ENCODE data around the gene TMC2. TPM values are rescaled to one million over a fixed set of nuclear protein-coding genes. Genes with fewer than 3 reads are reported as not detected.

Gene TMC2
- total and polyA plus RNA-seq, 5 experiments from 2014 or later, result not detected

DNA sequence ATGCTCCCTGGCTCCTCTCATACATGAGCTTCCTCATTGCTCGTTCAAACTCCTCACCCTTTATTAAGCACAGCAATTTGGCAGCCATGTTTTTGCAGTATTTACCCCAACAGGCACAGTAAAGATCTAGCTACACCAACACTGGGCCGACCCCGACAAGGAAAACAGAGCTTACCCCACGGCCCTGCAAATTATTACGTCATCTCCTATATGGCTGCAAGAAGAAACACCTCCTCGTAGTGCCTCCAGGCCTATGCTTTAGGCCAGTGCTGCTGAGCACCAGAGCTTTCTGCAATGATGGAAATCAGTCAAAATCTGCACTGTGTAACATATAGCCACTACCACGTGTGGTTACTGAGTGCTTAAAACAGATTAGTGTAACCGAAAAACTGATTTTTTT lies 26.7 kb downstream of the TMC2 start:
- no peaks in the 10 kb centered on the region for H3K9me3 Mint-ChIP-seq
- POLR2A ChIA-PET, result no interaction called here
- peaks cover 17 to 73% (median 49%) of the 10 kb centered on the region in 5 donors for H3K27me3 Mint-ChIP-seq
- no peak for ATAC-seq
- no peak overlapping the region for H3K4me3 Mint-ChIP-seq
- H3K27ac Mint-ChIP-seq, result no peak overlapping the region
- DNase-seq, result no peak
- no peaks in the 10 kb centered on the region for H3K36me3 Mint-ChIP-seq
- peaks cover 0 to 2% (median 0%) of the 10 kb centered on the region in 4 donors for H3K4me1 Mint-ChIP-seq

DNA sequence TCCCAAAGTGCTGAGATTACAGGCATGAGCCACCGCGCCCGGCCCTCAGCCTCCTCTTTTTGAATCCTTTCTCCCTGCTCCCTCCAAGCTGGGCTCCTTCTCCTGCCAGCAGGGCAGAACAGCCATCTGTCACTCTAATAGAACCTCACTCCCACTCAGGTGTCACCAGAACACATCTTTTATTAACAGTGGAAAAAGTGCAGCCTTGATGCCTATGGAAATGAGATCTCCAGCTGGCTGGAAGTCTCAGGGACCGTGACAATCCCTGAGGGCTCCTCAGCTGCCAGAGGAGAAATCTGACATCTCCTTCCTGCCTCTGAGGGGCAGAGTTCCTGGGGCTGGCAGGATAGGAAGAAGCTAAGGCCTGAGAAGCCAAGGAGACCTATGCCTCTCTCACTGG lies 28.0 kb downstream of the TMC2 start:
- POLR2A ChIA-PET, result no interaction called here
- no peak overlapping the region for H3K27ac Mint-ChIP-seq
- H3K4me1 Mint-ChIP-seq, result no peaks in the 10 kb centered on the region
- ATAC-seq, result no peak
- peaks cover 20 to 79% (median 54%) of the 10 kb centered on the region in 5 donors for H3K27me3 Mint-ChIP-seq
- no peaks in the 10 kb centered on the region for H3K36me3 Mint-ChIP-seq
- no peak for DNase-seq
- H3K9me3 Mint-ChIP-seq, result no peaks in the 10 kb centered on the region
- H3K4me3 Mint-ChIP-seq, result no peak overlapping the region

DNA sequence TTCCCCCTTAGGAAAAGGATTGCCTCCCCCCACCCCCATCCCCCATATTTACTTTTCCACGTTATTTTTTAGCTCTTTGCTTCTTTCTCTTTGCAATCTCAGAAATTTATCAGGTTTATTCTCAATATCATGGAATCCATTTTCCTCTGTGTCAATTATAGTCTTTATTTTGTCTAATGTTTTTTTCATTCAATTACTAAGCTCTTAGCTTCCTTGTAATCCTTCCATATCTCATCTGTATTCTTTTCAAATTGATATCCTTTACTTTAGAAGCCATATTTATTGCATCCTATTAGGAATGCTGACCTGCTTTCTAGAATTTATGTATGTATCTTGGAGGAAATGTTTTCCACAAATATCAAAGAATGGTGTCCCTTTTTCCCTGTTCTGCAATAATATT lies 39.3 kb downstream of the TMC2 start:
- POLR2A ChIA-PET, result no interaction called here
- DNase-seq (no peak), ATAC-seq (no peak)
- no peaks in the 10 kb centered on the region for H3K9me3 Mint-ChIP-seq
- H3K36me3 Mint-ChIP-seq, result no peaks in the 10 kb centered on the region
- no peaks in the 10 kb centered on the region for H3K4me1 Mint-ChIP-seq
- H3K27ac Mint-ChIP-seq, result no peak overlapping the region
- H3K27me3 Mint-ChIP-seq, result peaks cover 21 to 44% (median 39%) of the 10 kb centered on the region in 5 donors
- no peak overlapping the region for H3K4me3 Mint-ChIP-seq

DNA sequence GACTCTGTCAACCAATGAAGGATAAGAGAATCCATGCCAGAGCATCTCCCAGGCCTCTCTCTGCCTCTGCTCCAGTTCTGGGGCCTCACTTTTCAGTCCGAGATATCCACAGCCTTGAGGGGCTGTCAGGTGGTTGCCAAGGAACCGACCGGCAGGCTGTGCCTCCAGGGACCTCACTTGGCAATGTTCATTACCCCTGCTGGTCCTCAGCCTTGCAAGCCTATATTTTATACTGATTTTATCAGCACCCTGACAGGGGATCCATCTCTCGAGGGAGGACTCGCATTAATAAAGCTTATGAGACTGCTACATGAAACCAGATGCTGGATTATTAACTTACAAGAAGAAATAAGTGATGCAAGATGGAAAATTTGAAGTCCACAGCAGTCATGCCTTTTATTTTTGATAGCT lies 39.9 kb downstream of the TMC2 start:
- Mint-ChIP-seq H3K4me3 (no peak overlapping the region), H3K4me1 (no peaks in the 10 kb centered on the region), H3K27me3 (peaks cover 19 to 45% (median 39%) of the 10 kb centered on the region in 5 donors), H3K9me3 (no peaks in the 10 kb centered on the region), H3K36me3 (no peaks in the 10 kb centered on the region), H3K27ac (no peak overlapping the region)
- DNase-seq, result no peak
- POLR2A ChIA-PET, result no interaction called here
- no peak for ATAC-seq

DNA sequence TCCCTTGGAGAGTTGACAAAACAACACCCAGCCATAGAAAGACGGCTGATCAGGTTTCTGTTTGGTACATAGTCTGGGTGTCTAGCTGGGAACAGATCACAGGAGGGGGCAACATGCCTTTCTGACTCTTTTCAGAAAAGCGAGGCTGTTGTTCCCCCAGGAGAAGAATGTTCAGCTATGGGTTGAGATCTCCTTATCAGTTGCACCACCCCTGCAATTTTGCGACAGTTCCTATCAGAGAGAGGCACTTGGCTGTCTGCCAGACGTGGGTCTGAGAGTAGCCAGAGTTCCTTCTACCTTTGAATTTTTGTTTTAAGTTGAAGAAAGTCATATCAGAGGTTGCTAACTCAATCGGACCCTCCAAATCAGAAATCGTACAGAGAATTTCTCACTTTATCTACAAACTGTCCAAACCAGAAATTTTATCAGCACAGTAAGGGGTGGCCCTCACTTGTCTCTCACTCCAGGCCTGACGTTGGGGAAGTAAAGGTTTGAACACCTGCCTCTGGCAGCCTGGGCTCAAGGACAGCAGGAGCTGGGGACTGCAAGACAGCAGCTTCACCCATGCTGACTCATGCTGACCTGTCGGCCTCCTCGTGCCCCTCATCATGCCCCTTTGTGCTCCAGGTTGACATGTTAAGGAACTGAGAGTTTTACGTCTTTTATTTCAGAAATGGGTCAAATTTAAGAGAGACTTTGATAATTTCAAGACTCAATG lies 42.3 kb downstream of the TMC2 start:
- no peaks in the 10 kb centered on the region for H3K36me3 Mint-ChIP-seq
- POLR2A ChIA-PET, result no interaction called here
- H3K27ac Mint-ChIP-seq, result no peak overlapping the region
- peaks cover 19 to 64% (median 46%) of the 10 kb centered on the region in 5 donors for H3K27me3 Mint-ChIP-seq
- no peak overlapping the region for H3K4me3 Mint-ChIP-seq
- no peak for ATAC-seq
- H3K9me3 Mint-ChIP-seq, result no peaks in the 10 kb centered on the region
- H3K4me1 Mint-ChIP-seq, result no peaks in the 10 kb centered on the region
- DNase-seq, result no peak

DNA sequence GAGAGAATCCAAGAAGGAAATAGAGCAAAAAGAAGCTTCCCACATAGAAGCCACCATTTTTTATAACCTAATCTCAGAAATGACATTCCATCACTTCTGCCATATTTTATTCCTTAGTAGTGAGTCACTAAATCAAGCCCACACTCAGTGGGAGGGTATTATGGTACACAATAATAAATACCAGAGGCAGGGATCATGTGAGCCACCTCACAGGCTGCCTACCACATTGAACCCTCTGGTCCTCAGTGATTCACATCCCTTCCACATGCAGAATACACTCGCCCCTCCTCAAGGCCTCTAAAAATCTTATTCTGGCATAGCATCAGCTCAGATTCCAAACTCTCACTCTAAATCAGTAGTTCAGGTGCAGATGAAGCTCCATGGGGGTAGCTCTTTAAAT lies 49.4 kb downstream of the TMC2 start:
- Mint-ChIP-seq H3K27ac (no peak overlapping the region), H3K36me3 (no peaks in the 10 kb centered on the region), H3K4me3 (no peak overlapping the region), H3K27me3 (peaks cover 8 to 44% (median 13%) of the 10 kb centered on the region in 5 donors), H3K9me3 (no peaks in the 10 kb centered on the region), H3K4me1 (no peaks in the 10 kb centered on the region)
- POLR2A ChIA-PET, result no interaction called here
- no peak for DNase-seq
- ATAC-seq, result no peak

DNA sequence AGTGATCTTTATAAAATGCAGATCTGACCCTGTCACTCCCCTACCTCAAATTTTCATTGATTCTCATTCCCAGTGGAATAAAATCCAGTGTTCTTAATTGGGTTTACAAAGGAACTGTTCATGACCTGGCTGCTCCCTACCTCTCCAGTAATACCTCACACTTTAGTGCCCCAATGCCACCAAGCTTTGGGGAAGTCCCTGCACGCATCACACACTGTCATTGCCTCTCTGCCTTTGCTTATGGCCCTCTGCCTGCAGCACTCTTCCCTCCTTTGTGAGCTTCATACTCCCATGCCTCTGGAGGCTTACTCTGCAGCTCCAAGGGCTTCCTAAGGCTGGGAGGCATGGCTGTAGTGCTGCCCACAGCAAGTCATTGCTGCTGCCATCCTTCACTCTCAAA lies 57.4 kb downstream of the TMC2 start:
- POLR2A ChIA-PET, result no interaction called here

DNA sequence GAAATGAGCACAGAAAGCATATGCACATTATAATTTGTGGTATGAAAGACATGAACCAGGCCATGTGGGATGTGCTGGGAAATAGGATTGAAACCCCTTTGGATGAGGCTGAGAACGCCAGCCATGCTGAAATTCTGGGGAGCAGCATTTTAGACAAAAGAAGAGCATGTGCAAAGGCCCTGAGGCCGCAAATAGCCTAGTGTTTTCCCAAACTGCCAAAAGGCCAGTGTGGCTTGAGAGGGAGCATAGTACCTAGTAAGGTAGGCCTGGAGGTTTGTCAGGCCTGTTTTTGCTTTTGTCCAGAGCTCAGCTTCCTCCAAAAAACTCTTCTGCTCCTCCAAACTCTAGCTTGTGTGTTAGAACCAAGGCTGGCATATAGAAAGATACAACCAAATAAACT lies 58.7 kb downstream of the TMC2 start:
- ATAC-seq, result no peak
- DNase-seq, result no peak
- H3K4me3 Mint-ChIP-seq, result no peak overlapping the region
- no peak overlapping the region for H3K27ac Mint-ChIP-seq
- POLR2A ChIA-PET, result no interaction called here
- peaks cover 5 to 54% (median 30%) of the 10 kb centered on the region in 5 donors for H3K27me3 Mint-ChIP-seq
- no peaks in the 10 kb centered on the region for H3K4me1 Mint-ChIP-seq
- H3K9me3 Mint-ChIP-seq, result no peaks in the 10 kb centered on the region
- no peaks in the 10 kb centered on the region for H3K36me3 Mint-ChIP-seq

More for the DNA sequence above, 57.4 kb downstream of the TMC2 start:
- peaks cover 6 to 64% (median 34%) of the 10 kb centered on the region in 5 donors for H3K27me3 Mint-ChIP-seq
- DNase-seq (no peak), ATAC-seq (no peak)
- no peaks in the 10 kb centered on the region for H3K36me3 Mint-ChIP-seq
- no peaks in the 10 kb centered on the region for H3K9me3 Mint-ChIP-seq
- no peak overlapping the region for H3K4me3 Mint-ChIP-seq
- H3K27ac Mint-ChIP-seq, result peak overlapping the region in 1 of 10 donors; percentile 71
- no peaks in the 10 kb centered on the region for H3K4me1 Mint-ChIP-seq

DNA sequence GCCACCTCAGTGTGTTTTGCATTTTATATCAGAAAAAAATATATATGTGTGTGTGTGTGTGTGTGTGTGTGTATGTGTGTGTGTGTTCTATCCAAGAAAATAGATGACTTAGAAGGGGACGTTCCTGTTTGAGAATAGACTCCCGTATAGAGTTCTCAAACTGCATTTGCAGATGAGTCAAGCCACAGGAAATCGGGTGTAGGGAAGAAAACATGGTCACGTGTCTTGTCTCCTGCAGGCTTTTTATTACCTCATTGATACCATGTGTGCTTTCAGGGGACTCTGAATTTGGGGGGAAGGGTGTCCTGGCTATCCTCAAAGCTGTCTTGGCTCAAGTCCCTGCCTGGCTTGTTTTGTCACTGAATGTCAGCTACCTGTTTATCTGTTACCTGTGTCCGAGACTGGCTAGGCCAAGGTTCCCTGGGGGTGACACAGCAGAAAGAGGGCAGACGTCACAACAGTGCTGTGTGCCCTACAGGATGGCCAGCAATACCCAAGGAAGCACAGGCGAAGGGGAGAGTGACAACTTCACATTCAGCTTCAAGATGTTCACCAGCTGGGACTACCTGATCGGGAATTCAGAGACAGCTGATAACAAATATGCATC lies 60.4 kb downstream of the TMC2 start:
- no peaks in the 10 kb centered on the region for H3K36me3 Mint-ChIP-seq
- H3K27me3 Mint-ChIP-seq, result peaks cover 5 to 46% (median 24%) of the 10 kb centered on the region in 5 donors
- no peak for ATAC-seq
- H3K4me3 Mint-ChIP-seq, result no peak overlapping the region
- H3K27ac Mint-ChIP-seq, result no peak overlapping the region
- POLR2A ChIA-PET, result no interaction called here
- no peak for DNase-seq
- H3K9me3 Mint-ChIP-seq, result no peaks in the 10 kb centered on the region
- H3K4me1 Mint-ChIP-seq, result no peaks in the 10 kb centered on the region

DNA sequence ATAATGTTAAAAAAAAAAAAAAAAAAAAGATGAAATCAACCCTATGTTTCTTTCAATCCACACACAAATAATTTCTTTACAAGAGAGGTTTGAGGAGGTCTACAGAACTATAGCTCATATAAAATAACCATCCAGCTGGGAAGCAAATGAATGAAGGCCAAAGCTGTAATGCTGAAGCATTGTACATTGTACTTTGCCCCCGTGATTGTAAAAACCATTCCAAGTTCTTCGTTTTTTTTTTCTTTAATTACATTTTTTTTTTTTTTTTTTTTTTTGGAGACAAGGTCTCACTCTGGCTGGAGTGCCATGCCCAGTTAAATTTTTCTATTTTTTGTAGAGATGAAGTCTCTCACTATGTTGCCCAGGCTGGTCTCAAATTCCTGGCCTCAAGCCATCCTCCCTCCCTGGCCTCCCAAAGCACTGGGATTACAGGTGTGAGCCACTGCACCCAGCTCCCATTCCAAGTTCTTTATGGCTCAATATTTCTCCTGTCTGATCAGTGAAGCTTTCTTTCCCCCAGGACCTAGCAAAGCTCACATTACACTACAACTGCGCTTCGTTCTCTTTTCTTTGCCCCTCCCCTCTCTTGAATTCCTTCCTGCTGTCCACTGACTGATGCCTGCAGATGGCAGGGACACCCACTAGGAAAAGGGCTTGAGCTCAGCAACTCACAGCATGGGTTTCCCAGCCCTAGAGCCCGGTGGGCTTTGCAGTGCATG lies 63.1 kb downstream of the TMC2 start:
- H3K9me3 Mint-ChIP-seq, result peaks cover 0 to under 1% (median 0%) of the 10 kb centered on the region in 9 donors
- H3K4me3 Mint-ChIP-seq, result no peak overlapping the region
- H3K27me3 Mint-ChIP-seq, result peaks cover 0 to 24% (median 11%) of the 10 kb centered on the region in 5 donors
- POLR2A ChIA-PET, result no interaction called here
- no peak for DNase-seq
- no peaks in the 10 kb centered on the region for H3K36me3 Mint-ChIP-seq
- ATAC-seq, result no peak
- H3K27ac Mint-ChIP-seq, result no peak overlapping the region
- no peaks in the 10 kb centered on the region for H3K4me1 Mint-ChIP-seq

DNA sequence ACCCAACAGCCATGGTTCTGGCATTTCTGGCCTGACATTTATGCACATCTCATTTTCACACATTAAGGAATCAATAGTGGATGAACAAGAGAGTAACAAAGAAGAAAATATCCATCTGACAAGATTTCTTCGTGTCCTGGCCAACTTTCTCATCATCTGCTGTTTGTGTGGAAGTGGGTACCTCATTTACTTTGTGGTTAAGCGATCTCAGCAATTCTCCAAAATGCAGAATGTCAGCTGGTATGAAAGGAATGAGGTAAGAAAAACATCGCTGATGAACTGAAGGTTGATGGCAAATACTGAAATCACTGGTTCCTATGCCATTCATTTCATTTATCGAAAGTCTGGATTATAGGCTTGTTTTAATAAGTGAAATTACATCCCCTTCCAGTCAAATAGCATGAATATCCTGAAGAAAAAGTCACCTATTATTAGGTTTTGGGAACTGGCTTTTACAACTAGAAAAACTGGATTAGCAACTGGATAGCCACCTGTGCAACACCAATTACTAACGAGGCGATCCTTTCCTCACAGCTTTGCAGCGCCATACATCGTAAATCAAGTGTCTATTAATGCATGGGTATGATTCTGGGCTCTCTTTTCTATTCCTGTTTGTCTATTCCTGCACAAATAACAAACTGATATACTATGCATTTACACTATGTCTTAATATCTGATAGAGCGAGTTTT lies 65.8 kb downstream of the TMC2 start:
- H3K4me3 Mint-ChIP-seq, result no peak overlapping the region
- no peak overlapping the region for H3K27ac Mint-ChIP-seq
- DNase-seq (no peak), ATAC-seq (no peak)
- peaks cover 0 to 8% (median 4%) of the 10 kb centered on the region in 3 donors for H3K36me3 Mint-ChIP-seq
- POLR2A ChIA-PET, result no interaction called here
- no peaks in the 10 kb centered on the region for H3K4me1 Mint-ChIP-seq
- peaks cover 0 to 15% (median 7%) of the 10 kb centered on the region in 5 donors for H3K27me3 Mint-ChIP-seq
- H3K9me3 Mint-ChIP-seq, result peaks cover 0 to 23% (median 10%) of the 10 kb centered on the region in 9 donors

DNA sequence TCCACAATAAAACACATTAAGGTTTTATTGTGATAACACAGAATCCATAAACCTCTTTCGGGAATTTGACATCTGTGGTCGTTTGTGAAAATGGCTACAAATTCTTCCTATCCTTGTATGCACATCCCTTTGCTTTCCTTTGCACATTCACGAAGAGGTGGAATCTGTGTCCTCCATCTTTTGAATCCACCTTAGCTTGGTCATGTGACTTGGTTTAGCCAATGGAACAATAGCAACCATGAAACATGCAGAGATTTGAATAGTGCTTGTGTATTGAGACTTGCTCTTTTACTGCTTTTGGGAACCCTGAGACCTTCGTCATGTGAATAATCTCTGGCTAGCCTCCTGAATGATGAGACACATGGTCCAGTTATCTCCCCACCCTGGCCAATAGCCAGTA lies 66.4 kb downstream of the TMC2 start:
- H3K27me3 Mint-ChIP-seq, result peaks cover 0 to 12% (median 7%) of the 10 kb centered on the region in 5 donors
- DNase-seq, result no peak
- peaks cover 0 to 12% (median 7%) of the 10 kb centered on the region in 3 donors for H3K36me3 Mint-ChIP-seq
- H3K4me1 Mint-ChIP-seq, result no peaks in the 10 kb centered on the region
- POLR2A ChIA-PET, result no interaction called here
- H3K27ac Mint-ChIP-seq, result no peak overlapping the region
- H3K9me3 Mint-ChIP-seq, result peaks cover 0 to 28% (median 16%) of the 10 kb centered on the region in 9 donors
- no peak for ATAC-seq
- no peak overlapping the region for H3K4me3 Mint-ChIP-seq

Measured in naive thymus-derived CD8-positive, alpha-beta T cell (primary cell).